Activated effector memory CD4-positive, alpha-beta T cell treated with Interleukin-2 at 50 U/mL for 16 hours (primary cell): ENCODE measurements around the gene WNT10A.

Source experiments
- DNase-seq: peaks from one replicate; pipeline ENCODE4 v3.0.0-alpha.2; 2020

The WNT10A gene

DNA sequence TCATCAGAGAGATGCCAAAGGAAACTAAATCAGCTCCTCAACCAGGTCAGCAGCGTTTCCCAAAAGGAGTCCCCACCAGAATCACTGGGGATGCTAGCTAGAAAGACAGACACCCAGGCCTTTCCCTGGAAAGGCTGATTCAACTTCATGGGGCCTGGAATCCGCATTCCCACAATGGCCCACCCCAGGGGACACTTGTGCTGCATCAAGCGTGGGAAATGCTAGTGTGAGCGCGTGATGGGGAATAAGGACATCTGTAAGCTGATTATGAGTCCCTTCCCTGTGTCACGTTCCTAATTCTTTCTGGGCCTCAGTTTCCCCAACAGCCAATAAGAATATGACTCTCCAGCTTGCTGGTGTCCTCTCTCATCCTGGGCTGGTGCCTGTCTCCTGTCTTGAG, 2.2 kb upstream of the WNT10A start:
- DNase-seq, result no peak

DNA sequence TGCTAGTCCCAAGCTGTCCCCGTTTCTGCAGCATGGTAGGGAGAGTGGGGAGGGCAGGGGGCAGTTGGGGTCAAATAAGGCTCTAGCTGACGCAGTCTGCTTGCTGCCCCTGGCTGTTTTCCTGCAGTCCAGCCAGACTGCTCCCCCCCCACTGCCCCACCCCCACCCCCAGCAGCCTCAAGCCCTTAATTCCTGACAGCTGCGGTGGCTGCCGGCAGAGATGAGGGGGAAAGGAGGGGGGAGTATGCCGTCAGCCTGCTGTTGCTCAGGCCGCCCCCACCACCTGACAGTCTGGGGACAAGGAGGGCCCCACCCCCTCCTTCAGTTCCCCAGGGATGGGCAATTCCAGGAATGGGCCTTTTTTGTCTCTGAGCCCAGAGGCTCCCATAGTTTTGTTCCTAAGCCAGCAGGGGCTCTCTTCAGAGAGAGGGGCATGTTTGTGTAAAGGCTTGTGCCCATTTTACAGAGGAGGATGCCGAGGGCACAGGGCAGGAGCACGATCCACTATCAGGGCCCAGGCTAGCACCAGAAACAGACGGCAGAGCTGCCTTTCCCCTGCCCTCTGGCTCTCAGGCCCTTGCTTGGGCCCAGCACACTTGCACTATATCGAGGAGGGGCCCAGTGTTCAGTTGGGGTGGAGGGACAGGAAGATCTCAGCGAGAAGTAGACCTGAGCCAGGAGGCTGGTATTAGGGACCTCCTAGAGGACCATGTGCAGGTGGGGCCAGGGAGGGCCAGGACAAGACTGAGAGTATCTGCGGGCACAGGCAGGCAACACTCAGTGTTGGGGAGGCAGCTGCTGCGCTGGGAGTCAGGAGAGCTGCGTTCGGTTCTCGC, 1.5 kb upstream of the WNT10A start:
- no peak for DNase-seq

DNA sequence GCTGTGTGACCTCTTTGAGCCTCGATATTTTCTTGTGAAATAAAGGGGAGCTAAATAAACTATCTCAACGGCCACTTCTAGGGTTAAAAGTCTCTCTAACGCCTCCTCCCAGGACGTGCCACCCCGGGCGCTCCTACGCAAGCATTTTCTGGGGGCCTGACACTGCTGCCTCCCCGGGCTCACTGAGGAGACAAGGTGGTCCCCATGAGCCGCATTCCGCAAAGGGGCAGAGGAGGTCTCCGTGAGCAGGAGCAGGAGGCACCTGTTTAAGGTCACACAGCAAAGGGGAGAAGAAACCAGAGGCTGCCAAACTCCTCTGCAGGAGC, 913 bp upstream of the WNT10A start:
- no peak for DNase-seq

DNA sequence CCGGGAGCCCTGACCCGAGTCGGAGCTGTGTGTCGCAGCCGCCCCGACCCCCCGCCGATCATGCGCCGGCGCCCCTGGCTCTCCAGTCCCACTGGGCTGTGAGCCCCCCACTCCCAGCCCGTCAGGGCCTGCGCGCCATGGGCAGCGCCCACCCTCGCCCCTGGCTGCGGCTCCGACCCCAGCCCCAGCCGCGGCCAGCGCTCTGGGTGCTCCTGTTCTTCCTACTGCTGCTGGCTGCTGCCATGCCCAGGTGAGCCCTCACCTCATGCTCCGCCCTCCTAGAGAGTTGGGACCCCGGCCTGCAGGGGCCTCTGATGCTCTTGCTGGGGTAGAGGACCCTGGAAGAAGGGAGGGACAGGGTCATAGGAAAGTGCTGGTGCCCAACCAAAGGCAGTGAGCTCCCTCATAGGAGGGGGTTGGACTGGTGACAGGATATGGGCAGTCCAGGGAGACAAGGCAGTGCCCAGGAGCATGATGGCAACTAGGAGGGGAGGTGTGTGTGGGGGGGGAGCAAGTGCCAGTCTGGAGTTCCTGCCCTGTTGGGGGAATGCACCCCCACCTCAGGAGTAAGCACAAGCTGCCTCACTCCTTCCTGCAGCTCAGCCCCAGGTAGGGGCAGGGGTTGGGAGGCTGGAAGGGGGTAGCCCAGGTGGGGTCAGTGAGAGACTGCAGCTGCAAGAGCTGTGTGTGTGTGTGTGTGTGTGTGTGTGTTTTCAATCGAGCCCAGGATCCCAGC, 375 bp downstream of the WNT10A start:
- no peak for DNase-seq

DNA sequence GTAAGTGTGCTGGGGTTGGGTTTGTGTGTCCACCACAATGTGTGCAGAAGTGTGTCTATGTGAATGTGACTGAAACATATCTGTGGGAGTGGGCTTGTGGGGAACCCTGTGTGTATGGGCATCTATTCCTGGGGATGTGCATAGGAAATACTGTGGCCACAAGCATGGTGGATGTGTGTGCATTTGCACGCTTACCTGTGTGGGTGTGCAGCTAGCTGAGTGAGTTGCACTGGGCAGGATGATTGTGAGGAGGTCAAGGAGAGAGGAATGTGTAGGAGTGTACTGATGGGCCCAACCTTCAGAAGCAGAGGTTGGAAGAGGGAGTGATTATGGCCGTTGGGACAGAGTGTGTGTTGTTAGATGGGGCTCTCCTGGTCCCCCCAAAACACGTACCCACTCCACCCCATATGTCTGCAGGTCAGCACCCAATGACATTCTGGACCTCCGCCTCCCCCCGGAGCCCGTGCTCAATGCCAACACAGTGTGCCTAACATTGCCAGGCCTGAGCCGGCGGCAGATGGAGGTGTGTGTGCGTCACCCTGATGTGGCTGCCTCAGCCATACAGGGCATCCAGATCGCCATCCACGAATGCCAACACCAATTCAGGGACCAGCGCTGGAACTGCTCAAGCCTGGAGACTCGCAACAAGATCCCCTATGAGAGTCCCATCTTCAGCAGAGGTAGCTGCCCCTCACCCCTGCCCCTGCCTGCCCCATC, 1.2 kb downstream of the WNT10A start:
- DNase-seq, result no peak

DNA sequence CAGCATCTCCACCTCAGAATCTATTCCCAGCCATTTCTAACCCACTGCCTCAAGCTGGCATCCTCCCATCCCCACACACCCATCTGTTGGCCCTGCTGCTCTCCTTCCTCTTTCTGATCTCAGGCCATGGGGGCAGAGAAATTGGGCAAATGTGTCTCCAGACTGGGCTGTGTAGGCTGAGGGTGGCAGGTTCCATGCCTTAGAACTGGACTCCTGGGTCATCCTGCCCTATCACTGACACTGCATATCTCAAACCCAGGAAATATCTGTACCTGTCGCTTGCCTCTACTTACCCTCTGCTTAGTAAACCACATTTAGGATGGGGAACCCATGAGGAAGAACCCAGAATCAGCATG, 1.8 kb downstream of the WNT10A start:
- no peak for DNase-seq

DNA sequence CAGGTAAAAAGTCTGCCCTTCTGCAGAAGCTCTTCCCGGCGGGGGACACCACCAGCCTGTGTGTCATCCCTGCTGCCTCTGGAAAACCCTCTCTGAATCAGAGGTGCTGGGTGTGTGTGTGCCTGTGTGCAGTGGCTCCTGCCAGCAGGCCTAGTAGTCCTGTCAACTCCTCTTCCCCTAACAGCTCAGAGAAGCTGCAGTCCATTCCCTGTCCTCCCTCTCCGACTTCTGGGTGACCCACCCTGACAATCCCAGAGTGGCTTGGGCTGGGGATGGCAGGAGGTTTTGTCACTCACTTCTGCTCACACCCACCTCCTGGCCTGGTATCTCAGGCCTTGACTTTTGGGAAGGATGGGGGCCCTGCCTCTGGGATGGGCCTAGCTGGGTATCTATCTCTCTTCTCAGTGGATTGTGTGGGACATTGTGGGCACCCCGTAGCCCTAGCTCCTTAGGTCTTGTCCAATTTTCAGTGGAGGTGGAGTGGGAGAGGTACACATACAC, 2.3 kb downstream of the WNT10A start:
- no peak for DNase-seq

DNA sequence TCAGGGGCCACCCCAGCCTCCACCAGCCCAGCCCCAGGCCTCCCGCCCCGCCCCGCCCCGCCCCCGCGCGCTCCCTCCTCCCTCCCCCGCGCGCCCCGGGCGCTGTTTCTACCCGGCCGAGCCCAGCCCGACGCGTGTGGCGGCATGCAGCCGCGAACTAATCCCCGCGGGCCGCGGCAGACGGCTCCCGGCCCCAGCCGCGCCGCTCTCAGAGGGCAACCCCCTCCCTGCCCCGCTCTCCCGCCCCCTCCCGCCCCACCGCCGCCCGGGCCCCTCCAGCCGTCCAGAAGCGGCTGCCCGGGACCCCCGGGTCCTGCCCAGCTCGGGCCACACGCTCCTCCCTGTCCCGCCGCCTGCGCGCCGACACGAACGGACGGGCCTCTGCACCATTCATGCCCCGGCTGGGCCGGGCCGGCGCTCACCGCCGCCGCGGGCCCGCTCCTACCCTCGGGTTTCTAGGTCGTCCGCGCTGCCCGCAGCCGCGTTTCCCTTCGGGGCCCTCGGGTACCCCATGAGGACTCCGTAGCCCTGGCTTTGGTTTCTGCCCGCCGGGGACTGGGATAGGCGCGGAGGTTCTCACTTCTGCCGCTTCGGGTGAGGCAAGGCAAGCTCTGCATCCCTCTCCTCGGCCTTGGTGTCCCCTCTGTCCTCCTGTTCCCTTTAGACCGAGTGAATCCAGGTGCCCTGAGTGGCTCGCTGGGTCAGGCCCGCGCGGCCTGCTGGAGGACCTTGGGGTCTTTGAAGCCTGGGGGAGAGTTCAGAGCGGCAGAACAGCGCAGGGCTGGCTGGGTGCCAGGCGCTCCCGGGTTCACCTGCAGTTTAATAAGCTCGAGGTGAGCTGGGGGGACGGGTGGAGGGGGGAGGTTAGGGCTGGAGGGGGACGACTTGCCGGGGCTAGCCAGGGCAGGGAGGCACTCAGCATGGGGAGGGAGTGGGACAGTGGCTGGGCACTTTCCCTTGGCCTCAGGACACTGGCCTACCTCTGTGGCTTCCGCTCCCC, 3.1 kb downstream of the WNT10A start:
- no peak for DNase-seq

DNA sequence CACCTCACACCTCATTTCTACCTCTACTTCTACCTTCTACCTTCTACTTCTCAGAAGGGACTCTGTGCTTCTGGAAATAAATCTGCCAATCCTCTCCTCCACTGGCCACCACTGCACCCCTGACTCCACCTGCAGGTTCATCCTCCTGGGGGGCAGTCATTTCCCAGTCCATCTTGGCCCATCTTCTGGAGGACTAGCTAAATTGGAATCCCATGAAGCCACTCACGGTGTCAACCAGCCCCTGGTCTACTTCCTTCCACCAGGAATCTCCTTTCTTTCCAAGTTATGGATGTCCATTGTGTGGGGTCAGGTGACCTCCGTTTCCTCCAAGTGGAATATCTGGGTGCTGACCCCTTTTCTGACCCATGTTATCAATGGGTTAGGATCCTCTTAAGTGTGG, 3.9 kb downstream of the WNT10A start:
- no peak for DNase-seq

DNA sequence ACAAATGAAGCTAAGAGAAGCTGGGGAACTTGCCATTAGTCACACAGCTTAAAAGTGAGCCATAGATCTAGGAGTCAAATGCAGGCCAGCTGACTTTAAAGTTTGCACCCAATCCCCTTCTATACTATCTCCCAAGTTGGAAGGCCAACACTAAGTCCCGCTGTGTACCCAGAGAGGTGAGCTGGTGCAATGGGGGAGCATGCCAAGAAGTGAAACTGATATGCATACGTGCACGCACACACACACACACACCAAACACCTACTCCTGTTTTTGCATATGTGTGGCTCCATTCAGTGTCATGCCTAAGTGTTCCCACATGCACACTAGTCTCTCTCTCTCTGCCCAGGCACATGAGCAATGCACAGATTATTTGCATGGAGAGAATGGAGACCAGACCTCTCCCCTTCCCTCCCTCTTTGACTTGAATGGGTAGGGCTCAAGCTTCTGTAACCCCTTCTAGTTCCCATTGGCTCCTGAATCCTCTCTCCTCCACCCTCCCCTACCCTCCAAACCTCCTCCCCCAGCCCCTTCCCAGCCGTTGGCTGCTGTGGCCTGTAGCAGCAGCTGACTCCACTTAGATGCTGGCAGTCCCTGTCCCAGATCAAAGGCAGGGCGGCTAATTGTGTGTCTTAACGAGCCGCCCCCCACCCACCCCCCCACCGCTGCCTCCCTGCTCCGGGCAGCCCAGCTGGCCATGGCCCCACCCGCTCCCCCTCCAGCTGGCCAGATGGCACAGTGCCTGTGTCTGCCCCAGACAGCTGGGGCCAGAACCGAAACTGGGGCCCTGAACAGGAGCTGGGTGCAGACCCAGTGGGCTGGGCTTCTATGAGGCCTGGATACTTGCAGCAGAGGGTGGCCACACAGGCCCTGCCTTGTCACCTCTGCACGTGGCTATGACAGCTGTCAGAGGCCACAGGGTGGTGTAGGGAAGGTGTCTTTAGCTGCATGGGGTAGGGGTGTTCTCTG, 5.6 kb downstream of the WNT10A start:
- DNase-seq, result no peak

DNA sequence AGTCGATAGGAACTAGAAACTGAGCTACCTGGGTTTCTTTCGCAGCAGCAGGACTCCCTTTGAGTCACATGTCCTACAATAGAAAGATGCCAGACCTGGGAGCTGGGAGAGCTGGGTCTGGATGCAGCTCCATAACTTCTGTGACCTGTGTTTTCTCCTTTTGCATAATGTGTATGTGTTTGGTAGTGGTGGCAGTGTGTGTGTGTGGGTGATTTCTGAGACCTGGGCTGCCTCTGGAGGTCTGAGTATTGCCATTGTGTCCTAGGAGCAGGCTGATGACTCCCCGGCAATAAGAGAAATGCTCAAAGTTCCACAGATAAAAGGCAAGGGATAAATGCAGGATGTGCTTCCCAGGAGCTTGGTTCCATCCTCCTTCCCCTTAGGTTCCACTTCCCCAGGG, 6.4 kb downstream of the WNT10A start:
- DNase-seq, result no peak

DNA sequence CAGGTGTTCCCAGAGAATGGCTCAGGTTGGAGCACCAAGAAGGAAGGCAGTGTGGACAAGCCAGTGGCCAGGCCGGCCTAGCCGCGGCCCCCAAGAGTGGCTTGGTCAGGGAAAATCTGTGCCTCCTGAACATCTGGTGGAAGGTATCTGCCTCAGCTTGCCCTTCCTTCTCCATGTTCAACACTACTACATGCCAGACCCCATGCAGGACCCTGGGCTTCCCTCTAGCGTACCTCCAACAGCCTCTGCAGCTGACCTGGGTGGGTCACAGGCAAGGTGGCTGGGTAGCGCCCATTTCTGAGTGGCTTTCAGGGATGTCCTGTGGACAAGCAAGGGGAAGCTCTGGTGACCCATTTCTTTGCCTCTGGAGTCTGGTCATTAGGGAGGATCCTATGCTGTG, 7.7 kb downstream of the WNT10A start:
- DNase-seq, result no peak

DNA sequence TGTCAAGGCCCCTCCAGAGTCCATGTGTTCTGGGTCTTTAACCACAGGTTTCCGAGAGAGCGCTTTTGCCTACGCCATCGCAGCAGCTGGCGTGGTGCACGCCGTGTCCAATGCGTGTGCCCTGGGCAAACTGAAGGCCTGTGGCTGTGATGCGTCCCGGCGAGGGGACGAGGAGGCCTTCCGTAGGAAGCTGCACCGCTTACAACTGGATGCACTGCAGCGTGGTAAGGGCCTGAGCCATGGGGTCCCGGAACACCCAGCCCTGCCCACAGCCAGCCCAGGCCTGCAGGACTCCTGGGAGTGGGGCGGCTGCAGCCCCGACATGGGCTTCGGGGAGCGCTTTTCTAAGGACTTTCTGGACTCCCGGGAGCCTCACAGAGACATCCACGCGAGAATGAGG, 9.3 kb downstream of the WNT10A start:
- DNase-seq, result no peak

DNA sequence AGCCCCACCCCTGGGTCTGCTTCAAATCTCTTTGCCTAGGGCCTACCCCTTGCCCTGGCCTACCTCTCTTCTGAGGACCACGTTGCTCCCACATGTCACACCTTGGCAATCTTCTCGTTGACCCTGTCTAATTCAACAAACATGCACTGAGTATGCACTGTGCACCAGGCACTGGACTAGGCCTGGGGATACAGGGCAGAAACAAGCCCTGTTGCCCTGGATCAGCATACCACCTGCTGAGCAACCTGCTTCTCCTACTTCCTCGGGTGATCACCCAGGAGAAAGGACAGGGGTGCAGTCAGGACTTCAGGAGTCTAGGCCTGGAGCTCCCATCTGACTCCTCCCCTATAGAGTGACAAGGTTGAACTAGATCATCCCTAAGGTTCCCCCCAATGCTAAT, 9.7 kb downstream of the WNT10A start:
- DNase-seq, result no peak

DNA sequence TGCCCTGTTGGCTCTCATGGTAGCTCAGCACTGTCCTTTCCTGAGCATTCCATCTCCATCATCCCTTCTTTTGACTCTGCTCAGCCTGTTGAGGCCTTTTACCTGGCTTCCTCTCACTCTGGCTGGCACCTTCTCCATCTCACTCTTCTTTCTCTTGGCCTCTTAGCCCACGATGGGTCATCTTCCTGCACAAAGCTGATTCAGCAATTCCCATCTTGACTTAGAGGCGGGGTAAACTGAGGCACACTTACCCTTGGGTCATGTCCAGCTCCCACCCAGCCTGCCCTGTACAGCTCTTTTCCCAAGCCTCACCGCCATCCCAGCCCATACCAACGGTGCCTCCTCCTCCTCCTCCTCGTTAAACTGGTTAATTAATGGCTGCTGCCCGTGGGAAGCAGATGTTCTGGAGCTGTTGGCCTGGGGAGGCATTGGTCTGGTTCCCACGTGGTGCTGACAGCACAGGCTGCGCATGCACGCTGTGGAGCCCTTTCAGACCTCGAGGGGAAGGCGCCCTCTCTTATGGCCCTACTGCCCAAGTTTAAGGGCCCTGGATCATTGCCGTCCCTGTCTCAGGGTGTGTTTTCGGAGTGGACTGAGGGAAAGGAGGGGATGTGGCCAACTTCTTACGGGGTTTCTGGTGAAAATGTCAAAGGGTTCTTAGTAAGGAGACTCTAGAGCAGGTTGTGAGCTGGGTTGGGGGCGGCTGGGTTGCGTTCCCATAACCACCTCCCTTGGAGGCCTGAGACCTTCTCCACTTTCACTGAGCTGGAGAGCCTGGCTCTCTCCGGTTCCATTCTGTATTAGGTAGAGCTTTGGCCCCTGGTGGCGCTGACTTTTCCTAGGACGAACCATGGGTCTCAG, 10.9 kb downstream of the WNT10A start:
- no peak for DNase-seq

DNA sequence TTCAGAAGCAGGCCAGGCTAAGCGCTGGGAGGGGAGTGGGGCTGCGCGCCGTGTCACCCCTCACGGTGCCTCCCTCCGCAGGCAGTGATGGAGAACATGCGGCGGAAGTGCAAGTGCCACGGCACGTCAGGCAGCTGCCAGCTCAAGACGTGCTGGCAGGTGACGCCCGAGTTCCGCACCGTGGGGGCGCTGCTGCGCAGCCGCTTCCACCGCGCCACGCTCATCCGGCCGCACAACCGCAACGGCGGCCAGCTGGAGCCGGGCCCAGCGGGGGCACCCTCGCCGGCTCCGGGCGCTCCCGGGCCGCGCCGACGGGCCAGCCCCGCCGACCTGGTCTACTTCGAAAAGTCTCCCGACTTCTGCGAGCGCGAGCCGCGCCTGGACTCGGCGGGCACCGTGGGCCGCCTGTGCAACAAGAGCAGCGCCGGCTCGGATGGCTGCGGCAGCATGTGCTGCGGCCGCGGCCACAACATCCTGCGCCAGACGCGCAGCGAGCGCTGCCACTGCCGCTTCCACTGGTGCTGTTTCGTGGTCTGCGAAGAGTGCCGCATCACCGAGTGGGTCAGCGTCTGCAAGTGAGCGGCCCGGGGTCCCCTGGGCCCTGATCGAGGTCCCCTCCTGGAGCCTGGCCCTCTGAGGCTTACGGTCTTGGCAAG, 12.2 kb downstream of the WNT10A start:
- DNase-seq, result peak; percentile 81

DNA sequence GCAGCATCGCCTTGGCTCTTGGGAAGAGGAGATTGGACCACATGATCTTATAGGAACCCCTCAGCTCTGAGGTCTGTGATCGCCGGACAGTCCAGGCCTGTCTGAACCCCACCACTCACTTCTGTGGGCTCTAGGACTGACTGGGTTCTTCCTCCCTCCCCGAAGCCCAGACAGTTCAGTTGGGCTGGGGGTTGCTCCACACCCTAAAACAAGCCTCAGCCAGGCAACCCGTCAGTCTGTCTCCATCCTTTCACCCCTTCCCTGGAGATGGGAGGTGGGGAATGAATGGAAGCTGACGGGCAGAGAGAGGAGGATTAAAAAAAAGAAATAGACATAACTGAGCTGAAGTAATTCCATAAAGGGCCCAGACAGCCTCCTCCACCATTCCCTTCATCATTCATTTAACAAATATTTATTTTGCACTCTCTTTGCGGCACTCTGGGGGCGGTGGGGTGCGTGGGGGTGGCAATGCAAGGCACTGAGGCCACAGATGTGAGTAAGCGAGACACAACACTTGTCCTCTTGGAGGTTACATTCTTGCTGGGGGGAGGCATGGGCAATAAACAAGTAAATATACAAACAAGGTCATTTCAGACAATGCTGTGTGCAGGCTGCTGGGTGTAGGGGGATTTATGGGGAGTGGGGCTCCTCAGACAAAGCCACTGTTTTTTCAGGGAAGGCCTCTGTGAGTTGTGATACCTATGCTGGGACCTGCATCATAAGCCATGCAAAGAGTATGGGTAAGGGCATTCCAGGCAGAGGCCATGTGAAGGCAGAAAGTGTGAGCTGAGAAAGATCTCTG, 12.9 kb downstream of the WNT10A start:
- no peak for DNase-seq

DNA sequence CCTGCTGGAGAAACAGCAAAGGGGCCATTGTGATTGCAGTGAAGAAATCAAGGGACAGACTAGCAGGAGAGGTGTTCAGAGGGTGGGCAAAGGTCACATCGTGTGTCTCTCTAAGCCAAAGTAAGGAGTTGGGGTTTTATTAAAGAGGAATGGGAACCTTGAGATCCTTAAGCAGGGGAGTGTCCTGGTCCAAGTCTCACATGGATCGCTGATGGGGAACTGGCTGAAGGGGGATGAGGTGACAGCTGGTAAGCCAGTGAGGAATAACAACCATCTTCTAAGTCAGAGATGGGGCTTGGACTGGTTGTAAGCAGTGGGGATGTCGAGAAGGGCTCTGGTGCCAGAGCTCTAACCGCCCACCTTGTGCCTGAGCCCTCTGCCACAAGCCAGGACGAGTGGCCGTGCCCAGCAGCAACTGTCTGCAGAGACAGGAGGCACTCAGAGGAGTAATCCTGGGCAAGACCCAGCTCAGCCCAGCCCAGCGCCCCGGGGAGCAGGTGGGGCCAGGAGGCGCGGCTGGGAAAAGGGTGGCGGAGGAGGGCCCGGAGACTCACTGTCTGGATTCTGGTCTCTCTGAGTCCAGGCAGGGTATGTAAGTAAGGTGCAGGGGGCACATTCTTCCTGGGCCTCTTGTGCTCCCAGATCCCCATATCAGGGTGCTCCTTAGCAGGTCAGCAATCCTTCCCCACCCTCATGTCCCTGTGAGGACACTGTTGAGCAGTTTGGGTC, 13.7 kb downstream of the WNT10A start:
- no peak for DNase-seq

DNA sequence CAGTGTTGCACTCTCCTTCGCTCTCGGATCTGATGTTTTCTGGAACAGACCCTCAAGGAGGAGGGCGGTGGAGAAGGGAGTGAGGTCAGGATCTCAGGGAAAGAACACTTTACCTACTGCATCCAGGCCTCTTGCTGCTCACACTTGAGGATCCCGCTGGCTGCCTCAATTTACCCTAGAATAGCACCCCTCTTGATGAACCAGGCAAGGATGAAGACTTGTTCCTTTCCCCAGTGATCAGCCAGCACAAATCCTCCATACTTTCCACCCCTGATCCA, 14.2 kb downstream of the WNT10A start:
- DNase-seq, result no peak
